DOHH2 (cell line): ENCODE results near the gene GMFB.

Experiments used
- EZH2phosphoT487 ChIP-seq: fragments of 200-600 bp; sonication (generic); IDR thresholded peaks from 2 replicates; pipeline ENCODE4 v1.6.1; 2017; ENCODE audit warnings: borderline replicate concordance, mild to moderate bottlenecking, antibody characterized with exemption, low read length, moderate library complexity, mixed read lengths
- TF ChIP-seq, protein P1 (sequence below): fragments of 200-600 bp; sonication (generic); IDR thresholded peaks from one replicate; pipeline ENCODE4 v1.5.1; 2014; ENCODE audit warnings: antibody characterized with exemption, mild to moderate bottlenecking, low read depth, low read length; ENCODE audit not compliant: poor library complexity, severe bottlenecking

DNA sequence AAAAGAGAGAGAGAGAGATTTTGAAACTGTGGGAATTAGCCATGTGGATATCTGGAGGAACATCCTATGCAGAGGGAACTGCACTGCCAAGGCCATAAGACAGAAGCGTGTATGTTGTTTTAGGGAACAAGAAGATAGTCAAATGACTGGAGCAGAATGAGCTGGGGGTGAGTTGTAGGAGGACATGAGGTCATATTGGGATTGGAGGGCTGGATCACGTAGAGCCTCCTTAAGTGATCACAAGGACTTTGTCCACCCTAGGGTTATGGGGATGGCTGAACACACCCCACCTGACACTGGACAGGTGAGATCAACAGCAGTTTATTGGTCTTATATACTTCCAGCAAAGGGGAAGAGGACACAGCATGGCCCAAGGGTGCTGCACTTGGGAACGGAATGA is 12.7 kb upstream of the GMFB start:
- TF ChIP-seq, protein P1, sequence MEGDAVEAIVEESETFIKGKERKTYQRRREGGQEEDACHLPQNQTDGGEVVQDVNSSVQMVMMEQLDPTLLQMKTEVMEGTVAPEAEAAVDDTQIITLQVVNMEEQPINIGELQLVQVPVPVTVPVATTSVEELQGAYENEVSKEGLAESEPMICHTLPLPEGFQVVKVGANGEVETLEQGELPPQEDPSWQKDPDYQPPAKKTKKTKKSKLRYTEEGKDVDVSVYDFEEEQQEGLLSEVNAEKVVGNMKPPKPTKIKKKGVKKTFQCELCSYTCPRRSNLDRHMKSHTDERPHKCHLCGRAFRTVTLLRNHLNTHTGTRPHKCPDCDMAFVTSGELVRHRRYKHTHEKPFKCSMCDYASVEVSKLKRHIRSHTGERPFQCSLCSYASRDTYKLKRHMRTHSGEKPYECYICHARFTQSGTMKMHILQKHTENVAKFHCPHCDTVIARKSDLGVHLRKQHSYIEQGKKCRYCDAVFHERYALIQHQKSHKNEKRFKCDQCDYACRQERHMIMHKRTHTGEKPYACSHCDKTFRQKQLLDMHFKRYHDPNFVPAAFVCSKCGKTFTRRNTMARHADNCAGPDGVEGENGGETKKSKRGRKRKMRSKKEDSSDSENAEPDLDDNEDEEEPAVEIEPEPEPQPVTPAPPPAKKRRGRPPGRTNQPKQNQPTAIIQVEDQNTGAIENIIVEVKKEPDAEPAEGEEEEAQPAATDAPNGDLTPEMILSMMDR = no peak
- no peak for TF ChIP-seq EZH2phosphoT487
